GM12878 (cell line): Measurements from ENCODE around the gene CTAGE9. TPM values are rescaled to one million over a fixed set of nuclear protein-coding genes. Genes with fewer than 3 reads are reported as not detected.

Source experiments
- CBX3 ChIP-seq: fragments of 200-600 bp; sonication (generic); IDR thresholded peaks from 2 replicates; pipeline ENCODE4 v1.6.1; 2016; ENCODE audit warnings: low read depth, borderline replicate concordance
- HDAC6 ChIP-seq: fragments of 200-600 bp; sonication (generic); IDR thresholded peaks from one replicate; pipeline ENCODE4 v1.8.0; 2017; ENCODE audit warnings: antibody characterized with exemption; ENCODE audit not compliant: unreplicated experiment
- IKZF2 ChIP-seq, 2 experiments: fragments of 450-650 bp; IDR thresholded peaks; 2 replicates each; pipeline ENCODE4 v1.6.1; 2017; ENCODE audit warnings: mild to moderate bottlenecking in 2 of 2, moderate library complexity in 2 of 2
- NR2C2 ChIP-seq: IDR thresholded peaks from 2 replicates; pipeline ENCODE4 v1.6.1; 2011; ENCODE audit warnings: borderline replicate concordance, low read depth; ENCODE audit not compliant: control insufficient read depth, insufficient read length
- PAX5 ChIP-seq: IDR thresholded peaks from 2 replicates; pipeline ENCODE4 v1.6.1; 2011; ENCODE audit warnings: low read depth, low read length, borderline replicate concordance
- POU2F2 ChIP-seq: IDR thresholded peaks from 3 replicates; pipeline ENCODE4 v1.6.1; 2011; ENCODE audit warnings: low read depth, mild to moderate bottlenecking, low read length, borderline replicate concordance
- PRDM15 ChIP-seq: fragments of 450-650 bp; formaldehyde crosslinking; IDR thresholded peaks from 2 replicates; pipeline ENCODE4 v1.4.0; 2020; ENCODE audit warnings: mild to moderate bottlenecking, moderate library complexity
- RAD21 ChIP-seq: IDR thresholded peaks from 2 replicates; pipeline ENCODE4 v1.6.1; 2011; ENCODE audit warnings: mild to moderate bottlenecking, low read depth, low read length, moderate library complexity; ENCODE audit not compliant: insufficient read depth
- RCOR1 ChIP-seq: conservative IDR thresholded peaks from 2 replicates; pipeline ENCODE4 v1.6.1; 2012; ENCODE audit warnings: low read depth, low read length, improper control_type of control experiment
- RELB ChIP-seq: fragments of 450-650 bp; IDR thresholded peaks from 2 replicates; pipeline ENCODE4 v1.6.1; 2017; ENCODE audit warnings: low read depth, mild to moderate bottlenecking, moderate library complexity
- SIN3A ChIP-seq: IDR thresholded peaks from 2 replicates; pipeline ENCODE4 v1.6.1; 2012; ENCODE audit warnings: low read depth, low read length, improper control_type of control experiment
- SKIL ChIP-seq: fragments of 450-650 bp; IDR thresholded peaks from 2 replicates; pipeline ENCODE4 v1.6.1; 2017; ENCODE audit warnings: mild to moderate bottlenecking, low read depth, inconsistent platforms; ENCODE audit not compliant: poor library complexity, severe bottlenecking
- SUPT20H ChIP-seq: IDR thresholded peaks from 2 replicates; pipeline ENCODE4 v1.6.1; 2011; ENCODE audit warnings: low read depth, mild to moderate bottlenecking, low read length, moderate library complexity, borderline replicate concordance; ENCODE audit not compliant: control insufficient read depth
- TCF3 ChIP-seq: IDR thresholded peaks from 2 replicates; pipeline ENCODE4 v1.6.1; 2012; ENCODE audit warnings: low read depth, mild to moderate bottlenecking, low read length, borderline replicate concordance; ENCODE audit not compliant: insufficient read depth
- YY1 ChIP-seq: IDR thresholded peaks from 2 replicates; pipeline ENCODE4 v1.6.1; 2011; ENCODE audit warnings: low read depth, mild to moderate bottlenecking, low read length
- ZBED1 ChIP-seq: IDR thresholded peaks from 2 replicates; pipeline ENCODE4 v1.6.1; 2016; ENCODE audit warnings: borderline replicate concordance
- ZNF217 ChIP-seq: fragments of 450-650 bp; IDR thresholded peaks from 2 replicates; pipeline ENCODE4 v1.6.1; 2017; ENCODE audit warnings: antibody characterized with exemption, mild to moderate bottlenecking
- ZNF24 ChIP-seq: fragments of 450-650 bp; IDR thresholded peaks from 2 replicates; pipeline ENCODE4 v1.6.1; 2017; ENCODE audit warnings: antibody characterized with exemption, mild to moderate bottlenecking
- ZNF687 ChIP-seq: fragments of 450-650 bp; IDR thresholded peaks from 2 replicates; pipeline ENCODE4 v1.6.1; 2017; ENCODE audit warnings: mild to moderate bottlenecking, moderate library complexity
- polyA plus RNA-seq, 11 experiments: library from polyadenylated mRNA; depleted of rRNA in 4 of 11; unstranded in 6 of 11; stranded (reverse) in 5 of 11; fragments of >200 nt; fragmentation: Nextera tagmentation in 4 of 11; fragmentation: Illumina TruSeq in 1 of 11; extraction: Ambion mirVana in 4 of 11; extraction: Trizol in 1 of 11; gene quantifications; 1 replicate in 1 of 11; 2 replicates in 10 of 11; pipeline versions ENCODE4 v1.2.1 to v1.2.3, GENCODE V29; 2011 to 2016; ENCODE audit warnings: inconsistent platforms in 2 of 11, missing spikeins in 2 of 11, low read depth in 1 of 11
- total RNA-seq, 4 experiments: library from RNA; depleted of rRNA in 3 of 4; stranded (reverse); fragments of >200 nt in 3 of 4; fragmentation: Illumina TruSeq in 1 of 4; extraction: Trizol in 1 of 4; gene quantifications; 2 replicates each; pipeline versions ENCODE4 v1.2.1 to v1.2.3, GENCODE V29; 2013 to 2021

The CTAGE9 gene
- total and polyA plus RNA-seq, 10 of the 15 experiments (the other 5 are each of a cell fraction or from before 2014, with no cell fraction given): 0.06 TPM; not detected in 9

GRCh38 chr6:131685266-131685780 is 25.5 kb downstream of the CTAGE9 start (continued):
- TF ChIP-seq ZNF687 (no peak), ZNF24 (no peak), RCOR1 (0 out of 2 replicates have a peak, but pooled peaks have one; percentile 28), RAD21 (no peak), RELB (peak; percentile 57), SKIL (peak; percentile 67), IKZF2 (IDR thresholded peaks at IDR 0.05) (peak in 1 of 2 experiments; percentile 31; a peak in 1 of 4 replicates), PAX5 (peak; percentile 84), POU2F2 (peak; percentile 47; the same call in 1 of the 3 replicates), TCF3 (no peak), SIN3A (no peak), YY1 (no peak), CBX3 (no peak), ZNF217 (peak; percentile 99), SUPT20H (no peak), HDAC6 (no peak), ZBED1 (peak; percentile 92), PRDM15 (CRISPR knock-in tag) (no peak), NR2C2 (no peak)
